IPS DF 6.9 (cell line): Measurements from ENCODE around the gene HS3ST6.
"Not testable (repeated sequence)": the region's sequence is repeated elsewhere in the genome, so short reads cannot be mapped to it uniquely, and the experiment has no call there.

ENCODE experiments used
- DNase-seq: peaks from one replicate; pipeline ENCODE4 v3.0.0-alpha.2; 2013; ENCODE audit warnings: low read depth, low spot score
- H3K27ac ChIP-seq: one replicate; pipeline ENCODE4 v1.5.1; 2013; ENCODE audit warnings: low read length, control low read depth
- H3K27me3 ChIP-seq: 2 replicates; pipeline ENCODE4 v1.6.1; 2013; ENCODE audit warnings: mild to moderate bottlenecking, low read length; ENCODE audit not compliant: control insufficient read depth, insufficient read depth
- H3K36me3 ChIP-seq: 2 replicates; pipeline ENCODE4 v1.6.1; 2013; ENCODE audit warnings: low read length; ENCODE audit not compliant: control insufficient read depth, insufficient read depth
- H3K4me1 ChIP-seq: 2 replicates; pipeline ENCODE4 v1.6.1; 2013; ENCODE audit warnings: low read length; ENCODE audit not compliant: control insufficient read depth, insufficient read depth
- H3K4me3 ChIP-seq: 2 replicates; pipeline ENCODE4 v1.5.1; 2013; ENCODE audit warnings: mild to moderate bottlenecking, low read length
- H3K9me3 ChIP-seq: 2 replicates; pipeline ENCODE4 v1.6.1; 2013; ENCODE audit warnings: low read length, inconsistent platforms; ENCODE audit not compliant: control insufficient read depth, insufficient read depth
- WGBS: extraction: QIAGEN DNeasy Blood & Tissue Kit; methylation state at CpG from one replicate; pipeline ENCODE4 v1.1.7; 2013; ENCODE audit warnings: mixed read lengths, missing lambda C conversion rate; ENCODE audit not compliant: insufficient read length, insufficient coverage; 5-methylcytosine and 5-hydroxymethylcytosine counted together

The HS3ST6 gene

GRCh38 chr16:1945559-1946391 lies 27.6 kb upstream of the HS3ST6 start:
- WGBS, result no CpG with 5 or more reads among the region's 19 CpGs
- Histone ChIP-seq H3K27ac (no peak overlapping the region), H3K27me3 (no peaks in the 10 kb centered on the region), H3K9me3 (no peaks in the 10 kb centered on the region), H3K4me1 (peaks cover 3% of the 10 kb centered on the region; the same call in 1 of the 2 replicates), H3K36me3 (no peaks in the 10 kb centered on the region), H3K4me3 (no peak overlapping the region)
- no peak for DNase-seq

GRCh38 chr16:1944612-1945199 lies 26.5 kb upstream of the HS3ST6 start:
- H3K27ac ChIP-seq, result no peak overlapping the region
- no peak for DNase-seq
- no CpG with 5 or more reads among the region's 21 CpGs for WGBS
- H3K4me1 ChIP-seq, result peaks cover 3% of the 10 kb centered on the region; the same call in 1 of the 2 replicates
- H3K36me3 ChIP-seq, result peaks cover 6% of the 10 kb centered on the region
- no peaks in the 10 kb centered on the region for H3K27me3 ChIP-seq
- no peaks in the 10 kb centered on the region for H3K9me3 ChIP-seq
- H3K4me3 ChIP-seq, result no peak overlapping the region

- Histone ChIP-seq H3K4me3 (peak within 1 kb of the TSS; percentile 50), H3K9me3 (no peaks in the 10 kb centered on the region), H3K36me3 (peaks cover 16% of the 10 kb centered on the region), H3K4me1 (peaks cover 3% of the 10 kb centered on the region; the same call in 1 of the 2 replicates), H3K27ac (no peak within 1 kb of the TSS), H3K27me3 (no peaks in the 10 kb centered on the region)
- WGBS, result no CpG with 5 or more reads among the region's 77 CpGs
- peak; percentile 96 for DNase-seq
Measured at GRCh38 chr16:1942810-1943726, 24.9 kb upstream of the HS3ST6 start, which contains the start of gene MSRB1. Gene MSRB1 (minus strand): TSS chr16:1943199. CDS start chr16:1943156, 43 bp downstream.

GRCh38 chr16:1942047-1942809 lies 24.0 kb upstream of the HS3ST6 start:
- peaks cover 3% of the 10 kb centered on the region; the same call in 1 of the 2 replicates for H3K4me1 ChIP-seq
- peaks cover 16% of the 10 kb centered on the region for H3K36me3 ChIP-seq
- H3K27me3 ChIP-seq, result no peaks in the 10 kb centered on the region
- DNase-seq, result no peak
- no peaks in the 10 kb centered on the region for H3K9me3 ChIP-seq
- no CpG with 5 or more reads among the region's 17 CpGs for WGBS
- no peak overlapping the region for H3K27ac ChIP-seq
- peak overlapping the region; percentile 50 for H3K4me3 ChIP-seq

GRCh38 chr16:1941162-1942046 lies 23.2 kb upstream of the HS3ST6 start:
- H3K27ac ChIP-seq, result no peak overlapping the region
- H3K27me3 ChIP-seq, result no peaks in the 10 kb centered on the region
- no peaks in the 10 kb centered on the region for H3K9me3 ChIP-seq
- peaks cover 16% of the 10 kb centered on the region for H3K36me3 ChIP-seq
- DNase-seq, result no peak
- no CpG with 5 or more reads among the region's 30 CpGs for WGBS
- H3K4me1 ChIP-seq, result peaks cover 3% of the 10 kb centered on the region; the same call in 1 of the 2 replicates
- no peak overlapping the region for H3K4me3 ChIP-seq

GRCh38 chr16:1940273-1941161 lies 22.3 kb upstream of the HS3ST6 start:
- H3K27me3 ChIP-seq, result no peaks in the 10 kb centered on the region
- no peak overlapping the region for H3K27ac ChIP-seq
- no peak overlapping the region for H3K4me3 ChIP-seq
- H3K36me3 ChIP-seq, result peaks cover 16% of the 10 kb centered on the region
- no peaks in the 10 kb centered on the region for H3K9me3 ChIP-seq
- DNase-seq, result no peak
- H3K4me1 ChIP-seq, result peaks cover 3% of the 10 kb centered on the region; the same call in 1 of the 2 replicates
- no CpG with 5 or more reads among the region's 23 CpGs for WGBS

GRCh38 chr16:1939833-1940232 lies 21.6 kb upstream of the HS3ST6 start:
- not testable (repeated sequence) for H3K4me3 ChIP-seq, H3K27me3 ChIP-seq, H3K4me1 ChIP-seq, H3K9me3 ChIP-seq, H3K27ac ChIP-seq, DNase-seq
- no CpG with 5 or more reads among the region's 8 CpGs for WGBS
- H3K36me3 ChIP-seq, result peaks cover 16% of the 10 kb centered on the region

- Histone ChIP-seq H3K4me3 (no peak overlapping the region), H3K36me3 (peaks cover 16% of the 10 kb centered on the region), H3K9me3 (no peaks in the 10 kb centered on the region), H3K4me1 (peaks cover 3% of the 10 kb centered on the region; the same call in 1 of the 2 replicates), H3K27me3 (no peaks in the 10 kb centered on the region), H3K27ac (no peak overlapping the region)
- WGBS, result no CpG with 5 or more reads among the region's 17 CpGs
- no peak for DNase-seq
Measured at GRCh38 chr16:1938910-1939309, 20.7 kb upstream of the HS3ST6 start.
